ENCODE results near the gene RBM14.

DNA sequence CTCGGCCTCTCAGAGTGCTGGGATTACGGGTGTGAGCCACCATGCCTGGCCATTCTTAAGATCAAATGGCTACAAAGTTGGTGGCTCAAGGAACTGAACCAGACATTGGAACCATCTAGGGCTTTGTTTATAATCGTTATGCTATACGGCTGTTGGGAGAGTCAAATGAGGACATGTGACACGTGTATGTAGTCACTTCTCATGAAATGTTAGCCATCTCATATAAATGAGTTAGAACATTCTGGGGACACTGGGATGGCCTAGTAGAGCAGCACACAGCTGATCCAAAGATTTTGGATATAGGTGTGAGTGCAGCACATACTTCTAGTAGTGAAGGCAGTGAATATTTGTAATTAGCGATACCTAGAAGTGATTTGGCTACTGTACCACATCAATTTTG is 15.5 kb downstream of the RBM14 start:
- TF ChIP-seq, protein P1, sequence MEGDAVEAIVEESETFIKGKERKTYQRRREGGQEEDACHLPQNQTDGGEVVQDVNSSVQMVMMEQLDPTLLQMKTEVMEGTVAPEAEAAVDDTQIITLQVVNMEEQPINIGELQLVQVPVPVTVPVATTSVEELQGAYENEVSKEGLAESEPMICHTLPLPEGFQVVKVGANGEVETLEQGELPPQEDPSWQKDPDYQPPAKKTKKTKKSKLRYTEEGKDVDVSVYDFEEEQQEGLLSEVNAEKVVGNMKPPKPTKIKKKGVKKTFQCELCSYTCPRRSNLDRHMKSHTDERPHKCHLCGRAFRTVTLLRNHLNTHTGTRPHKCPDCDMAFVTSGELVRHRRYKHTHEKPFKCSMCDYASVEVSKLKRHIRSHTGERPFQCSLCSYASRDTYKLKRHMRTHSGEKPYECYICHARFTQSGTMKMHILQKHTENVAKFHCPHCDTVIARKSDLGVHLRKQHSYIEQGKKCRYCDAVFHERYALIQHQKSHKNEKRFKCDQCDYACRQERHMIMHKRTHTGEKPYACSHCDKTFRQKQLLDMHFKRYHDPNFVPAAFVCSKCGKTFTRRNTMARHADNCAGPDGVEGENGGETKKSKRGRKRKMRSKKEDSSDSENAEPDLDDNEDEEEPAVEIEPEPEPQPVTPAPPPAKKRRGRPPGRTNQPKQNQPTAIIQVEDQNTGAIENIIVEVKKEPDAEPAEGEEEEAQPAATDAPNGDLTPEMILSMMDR (IDR thresholded peaks at IDR 0.05; ENCODE audit: low read depth, low read length, poor library complexity, severe bottlenecking) = no peak
- TF ChIP-seq EZH2phosphoT487 (IDR thresholded peaks at IDR 0.05; ENCODE audit: borderline replicate concordance, low read length) = no peak

Measured in DOHH2 (cell line).